Psoas muscle (tissue), 8 donors: Measurements from ENCODE around the gene SHCBP1. TPM values are rescaled to one million over a fixed set of nuclear protein-coding genes. Genes with fewer than 3 reads are reported as not detected.
"Not testable (repeated sequence)": the region's sequence is repeated elsewhere in the genome, so short reads cannot be mapped to it uniquely, and the experiment has no call there.

ENCODE experiments used
- ATAC-seq, 4 donors: fragments of 200-7000 bp; cut with Tn5 transposase; one replicate each; pipeline ENCODE4 v1.9.1; 2020; ENCODE audit warnings: moderate library complexity in 3 of 4, mild to moderate bottlenecking in 2 of 4
- DNase-seq, 2 donors: peaks; one replicate each; pipeline ENCODE4 v3.0.0-alpha.2; 2020
- H3K27ac ChIP-seq: fragments of 200-600 bp; one replicate; pipeline ENCODE4 v1.8.0; 2022
- H3K27me3 ChIP-seq, 3 donors: fragments of 200-600 bp in 1 of 3; one replicate each; pipeline versions ENCODE4 v1.6.1 to v1.8.0; 2013 to 2022; ENCODE audit warnings: low read length in 2 of 3, mild to moderate bottlenecking in 2 of 3, moderate library complexity in 1 of 3; ENCODE audit not compliant: insufficient read depth in 3 of 3
- H3K36me3 ChIP-seq, 2 donors: fragments of 200-600 bp in 1 of 2; one replicate each; pipeline versions ENCODE4 v1.6.1 to v1.8.0; 2013 to 2022; ENCODE audit warnings: low read depth in 1 of 2, mild to moderate bottlenecking in 1 of 2, moderate library complexity in 1 of 2; ENCODE audit not compliant: insufficient read depth in 1 of 2
- H3K4me1 ChIP-seq: fragments of 200-600 bp; one replicate; pipeline ENCODE4 v1.8.0; 2022
- H3K4me3 ChIP-seq: fragments of 200-600 bp; one replicate; pipeline ENCODE4 v1.8.0; 2022; ENCODE audit warnings: mild to moderate bottlenecking
- H3K9me3 ChIP-seq: fragments of 200-600 bp; one replicate; pipeline ENCODE4 v1.8.0; 2022
- CTCF ChIP-seq: fragments of 200-600 bp; IDR thresholded peaks from one replicate; pipeline ENCODE4 v1.8.0; 2022; ENCODE audit warnings: antibody characterized with exemption
- WGBS, 3 donors: extraction: QIAGEN DNeasy Blood & Tissue Kit; methylation state at CpG; one replicate each; pipeline versions ENCODE4 v1.1.6 to v1.1.7; 2013; 5-methylcytosine and 5-hydroxymethylcytosine counted together
- intact Hi-C, 2 donors: fragments of 100-400 bp; cut with DNase I; formaldehyde crosslinking; loops; one replicate each; pipeline versions ENCODE4 v1.11.0 to v1.14.2; 2022
- polyA plus RNA-seq, 3 donors: library from polyadenylated mRNA; stranded (reverse); fragments of 200-250 nt; gene quantifications; one replicate each; pipeline ENCODE4 v1.2.3, GENCODE V29; 2013
- total RNA-seq, 4 donors: library from RNA; stranded (reverse); fragmentation: NEBNext Ultra II Directional in 2 of 4; extraction: Animal tissue kit (Norgen Biotek cat#: 25700) in 2 of 4; gene quantifications; one replicate each; pipeline versions ENCODE4 v1.2.1 to v1.2.4, GENCODE V29; 2021 to 2023
- donor health status: healthy with polysubstance abuse.
- donor health status: DM: no; HTN: no; CAD: no; lungs with moderate emphysema.
- donor health status: Bipolar disorder and iron deficiency.
- donor health status: healthy.
- donor health status: DM: yes; HTN: yes; CAD: no.
- donor health status: DM: no; HTN: no; CAD: no.
- donor health status: DM: no; HTN: no; CAD: no.
- donor health status: DM: yes; HTN: yes; CAD: no.

SHCBP1 gene
- total and polyA plus RNA-seq, 7 donors = 0.18 to 1.2 (median 0.36) TPM

DNA sequence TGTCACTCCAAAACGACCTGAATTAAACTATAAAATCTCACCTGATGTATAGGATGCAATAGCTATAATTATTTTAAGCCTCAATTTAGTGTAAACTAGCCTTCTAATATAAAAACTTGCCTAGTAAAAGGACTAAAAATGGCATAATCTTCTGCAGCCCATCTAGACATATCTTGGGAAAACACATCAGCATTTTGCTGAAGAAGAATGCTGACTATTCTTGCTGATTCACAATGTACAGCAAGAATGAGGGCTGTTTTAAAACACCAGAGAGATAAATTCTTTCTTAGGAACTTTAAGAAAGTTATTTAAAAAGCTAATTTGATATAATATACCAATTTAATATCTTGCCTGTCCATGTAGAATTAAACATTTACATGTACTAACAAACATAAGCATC, 63.2 kb downstream of the SHCBP1 start:
- Histone ChIP-seq H3K9me3 (no peaks in the 10 kb centered on the region), H3K4me3 (no peak overlapping the region), H3K36me3 (no peaks in the 10 kb centered on the region), H3K4me1 (no peaks in the 10 kb centered on the region), H3K27me3 (peaks cover 0 to 2% (median 0%) of the 10 kb centered on the region in 3 donors), H3K27ac (no peak overlapping the region)
- intact Hi-C loops = loop anchor here in 1 of 2 donors (5.0 kb wide), 1 partner anchor 49 kb away; no protein-coding TSS in a partner anchor
- DNase-seq (no peak), ATAC-seq (no peak)
- TF ChIP-seq CTCF = no peak
- 16 to 19% (median 16%) methylated on average over 1 of the region's 1 CpG for WGBS, 3 donors

GRCh38 chr16:46555951-46556350, 65.2 kb downstream of the SHCBP1 start:
- intact Hi-C loops = loop anchor here (2.0 to 5.0 kb wide), 2 partner anchors 51 kb away; no protein-coding TSS in a partner anchor
- ATAC-seq (no peak), DNase-seq (no peak)
- Histone ChIP-seq H3K4me1 (no peaks in the 10 kb centered on the region), H3K9me3 (no peaks in the 10 kb centered on the region), H3K36me3 (no peaks in the 10 kb centered on the region), H3K4me3 (no peak overlapping the region), H3K27ac (no peak overlapping the region), H3K27me3 (no peaks in the 10 kb centered on the region)
- WGBS, 3 donors = 54 to 75% (median 65%) methylated on average over 3 of the region's 3 CpGs
- TF ChIP-seq CTCF = no peak

DNA sequence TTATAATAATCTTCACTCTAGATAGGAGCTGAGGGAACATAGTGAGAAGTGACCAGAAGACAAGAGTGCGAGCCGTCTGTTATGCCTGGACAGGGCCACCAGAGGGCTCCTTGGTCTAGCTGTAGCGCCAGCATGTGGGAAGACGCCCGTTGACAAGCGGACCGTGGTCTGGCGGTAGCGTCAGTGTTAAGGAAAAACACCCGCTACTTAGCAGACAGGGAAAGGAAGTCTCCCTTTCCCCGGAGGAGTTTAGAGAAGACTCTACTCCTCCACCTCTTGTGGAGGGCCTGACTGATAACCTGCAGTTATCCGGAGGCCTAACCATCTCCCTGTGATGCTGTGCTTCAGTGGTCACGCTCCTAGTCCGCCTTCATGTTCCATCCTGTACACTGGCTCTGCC, 66.7 kb downstream of the SHCBP1 start:
- WGBS, 3 donors = 15 to 20% (median 16%) methylated on average over 14 of the region's 14 CpGs

DNA sequence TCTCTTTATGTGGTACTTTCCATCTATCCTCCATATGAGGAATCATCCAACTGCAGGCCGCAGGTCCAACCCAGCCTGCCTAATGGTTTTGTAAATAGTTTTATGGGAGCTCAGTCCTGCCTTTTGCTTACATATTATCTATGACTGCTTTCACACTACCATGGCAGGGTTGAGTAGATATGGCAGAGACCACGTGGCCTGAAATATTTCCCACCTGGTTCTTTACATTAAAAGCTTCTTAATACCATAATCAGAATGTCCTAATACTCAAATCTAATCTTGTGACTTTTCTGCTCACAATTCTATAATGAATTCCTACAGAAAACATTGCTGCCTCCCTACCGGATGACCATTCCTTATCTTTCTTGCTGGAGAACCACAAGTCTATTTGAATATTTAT, 71.7 kb downstream of the SHCBP1 start:
- H3K9me3 ChIP-seq = no peaks in the 10 kb centered on the region
- DNase-seq = no peak
- no peak for ATAC-seq
- WGBS, 3 donors = 59 to 69% (median 64%) methylated on average over 3 of the region's 3 CpGs
- no peaks in the 10 kb centered on the region for H3K27me3 ChIP-seq
- H3K36me3 ChIP-seq = no peaks in the 10 kb centered on the region
- no peaks in the 10 kb centered on the region for H3K4me1 ChIP-seq
- no peak overlapping the region for H3K4me3 ChIP-seq
- intact Hi-C loops = no loop called here
- H3K27ac ChIP-seq = no peak overlapping the region
- no peak for TF ChIP-seq CTCF

More for the DNA sequence above, 66.7 kb downstream of the SHCBP1 start:
- not testable (repeated sequence) for H3K27ac ChIP-seq, H3K9me3 ChIP-seq, H3K27me3 ChIP-seq, H3K36me3 ChIP-seq, ATAC-seq, H3K4me3 ChIP-seq, H3K4me1 ChIP-seq
- DNase-seq = peak; percentile 65 to 81
- intact Hi-C loops = loop anchor here in 1 of 2 donors (2.0 kb wide), 1 partner anchor 52 kb away; no protein-coding TSS in a partner anchor
- peak; percentile 69 for TF ChIP-seq CTCF

Other genes with a start within 250 kb of the SHCBP1 start
- 10 to 100 TPM; 29.9 to 49.8 (median 40.4) TPM for gene VPS35, start 67.8 kb upstream of the SHCBP1 start, total RNA-seq
- gene VPS35, start 67.8 kb upstream of the SHCBP1 start, polyA plus RNA-seq = 10 to 100 TPM; 22.8 to 47.0 (median 23.5) TPM
- under 1 TPM; 0.26 to 0.79 (median 0.34) TPM for gene ORC6, start 68.3 kb upstream of the SHCBP1 start, total RNA-seq
- gene ORC6, start 68.3 kb upstream of the SHCBP1 start, polyA plus RNA-seq = 1 to 10 TPM in 2 of 3 donors, under 1 TPM in 1; 0.70 to 2.5 (median 1.6) TPM
- gene MYLK3, start 127.0 kb upstream of the SHCBP1 start, total RNA-seq = 10 to 100 TPM; 13.2 to 41.1 (median 36.6) TPM
- 1 to 10 TPM; 1.4 to 6.8 (median 5.4) TPM for gene MYLK3, start 127.0 kb upstream of the SHCBP1 start, polyA plus RNA-seq
- gene C16orf87, start 209.8 kb upstream of the SHCBP1 start, total RNA-seq = 10 to 100 TPM; 18.2 to 29.4 (median 24.4) TPM
- 10 to 100 TPM in 1 of 3 donors, 1 to 10 TPM in 2; 5.8 to 23.4 (median 8.1) TPM for gene C16orf87, start 209.8 kb upstream of the SHCBP1 start, polyA plus RNA-seq